ENCODE results near the gene ZNFX1.

ZNFX1 gene

GRCh38 chr20:49292010-49292409 is 14.2 kb upstream of the ZNFX1 start:
- no peak for DNase-seq (ENCODE audit: low read depth, low spot score)

DNA sequence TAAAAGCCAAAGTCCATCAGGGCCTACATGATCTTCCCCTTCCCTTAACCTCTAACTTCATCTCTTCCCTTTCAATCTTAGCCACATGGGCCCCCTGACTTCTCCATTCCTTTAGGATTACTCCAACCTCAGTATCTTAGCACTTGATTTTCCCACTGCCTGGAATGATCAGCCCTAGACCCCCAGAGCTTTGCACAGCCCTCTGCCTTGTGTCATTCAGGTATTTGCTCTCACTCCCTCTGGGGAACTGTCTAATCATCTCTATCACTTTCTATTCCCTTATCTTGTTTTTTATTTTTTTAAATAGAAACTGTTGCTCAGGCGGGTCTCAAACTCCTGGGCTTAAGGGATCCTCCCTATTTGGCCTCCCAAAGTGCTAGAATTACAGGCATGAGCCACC is 13.3 kb upstream of the ZNFX1 start:
- DNase-seq (ENCODE audit: low read depth, low spot score) = no peak

DNA sequence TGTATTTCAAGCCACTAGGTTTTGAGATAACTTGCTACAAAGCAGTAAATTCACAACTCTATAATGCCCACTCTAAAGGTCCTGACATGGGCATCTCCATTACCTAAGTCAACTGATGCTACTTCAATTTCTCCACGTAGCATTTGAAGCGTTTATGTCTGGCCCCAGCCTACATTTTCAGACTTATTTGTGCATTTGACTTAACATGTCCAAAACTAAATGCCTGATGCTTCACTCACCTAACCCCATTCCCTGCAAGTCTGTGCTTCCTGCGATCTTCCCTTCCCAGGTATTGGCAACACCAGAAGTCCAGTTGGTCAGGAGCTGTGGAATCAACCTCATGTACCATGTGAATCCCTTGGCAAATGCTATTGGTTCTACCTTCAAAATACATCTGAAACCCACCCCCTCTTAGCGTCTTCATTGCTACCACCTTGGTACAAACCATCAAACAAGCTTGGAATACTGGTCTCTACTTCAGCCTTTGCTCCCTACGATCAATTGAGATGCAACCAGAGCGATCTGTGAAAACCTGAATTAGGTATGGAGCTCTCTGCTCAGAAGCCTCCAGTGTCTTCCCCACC is 12.8 kb upstream of the ZNFX1 start:
- DNase-seq (ENCODE audit: low read depth, low spot score) = no peak

DNA sequence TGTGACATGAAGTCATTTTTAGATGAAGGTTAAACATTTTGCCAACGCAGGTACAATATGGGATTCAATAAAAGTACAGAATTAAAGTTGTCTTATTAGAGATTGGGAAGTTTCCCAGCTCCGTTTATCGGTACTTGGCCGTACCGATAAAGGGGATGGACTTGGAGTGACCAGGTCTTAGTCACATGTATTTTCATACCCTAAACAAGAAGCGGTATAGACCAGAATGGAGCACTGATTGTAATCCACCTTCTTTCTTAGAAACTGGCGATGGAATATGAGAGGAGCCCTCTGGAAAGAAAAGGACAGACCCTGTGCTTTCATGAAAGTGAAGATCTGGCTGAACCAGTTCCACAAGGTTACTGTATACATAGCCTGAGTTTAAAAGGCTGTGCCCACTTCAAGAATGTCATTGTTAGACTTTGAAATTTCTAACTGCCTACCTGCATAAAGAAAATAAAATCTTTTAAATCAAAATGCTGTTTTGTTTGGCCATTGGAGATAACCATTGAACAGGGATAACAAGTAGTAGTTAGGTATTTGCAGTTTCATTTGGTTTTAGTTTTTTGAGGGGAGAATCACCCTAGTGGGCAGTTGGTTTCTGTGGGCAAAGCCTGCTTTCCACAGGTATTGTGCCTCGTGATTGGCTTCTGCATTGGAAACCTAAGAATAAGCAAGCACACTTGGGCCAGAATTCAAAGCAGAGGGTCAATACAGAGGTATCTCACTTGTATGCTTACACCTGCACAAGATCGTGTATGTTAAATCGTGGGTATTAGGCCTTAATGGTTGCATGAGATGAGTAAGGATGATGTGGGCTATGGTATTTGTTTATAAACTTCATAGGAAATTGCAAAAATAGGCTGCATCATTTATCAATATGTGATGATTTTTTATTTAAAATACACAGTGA is 11.2 kb upstream of the ZNFX1 start:
- no peak for DNase-seq (ENCODE audit: low read depth, low spot score)

GRCh38 chr20:49288250-49288751 is 10.4 kb upstream of the ZNFX1 start:
- DNase-seq (ENCODE audit: low read depth, low spot score) = no peak

DNA sequence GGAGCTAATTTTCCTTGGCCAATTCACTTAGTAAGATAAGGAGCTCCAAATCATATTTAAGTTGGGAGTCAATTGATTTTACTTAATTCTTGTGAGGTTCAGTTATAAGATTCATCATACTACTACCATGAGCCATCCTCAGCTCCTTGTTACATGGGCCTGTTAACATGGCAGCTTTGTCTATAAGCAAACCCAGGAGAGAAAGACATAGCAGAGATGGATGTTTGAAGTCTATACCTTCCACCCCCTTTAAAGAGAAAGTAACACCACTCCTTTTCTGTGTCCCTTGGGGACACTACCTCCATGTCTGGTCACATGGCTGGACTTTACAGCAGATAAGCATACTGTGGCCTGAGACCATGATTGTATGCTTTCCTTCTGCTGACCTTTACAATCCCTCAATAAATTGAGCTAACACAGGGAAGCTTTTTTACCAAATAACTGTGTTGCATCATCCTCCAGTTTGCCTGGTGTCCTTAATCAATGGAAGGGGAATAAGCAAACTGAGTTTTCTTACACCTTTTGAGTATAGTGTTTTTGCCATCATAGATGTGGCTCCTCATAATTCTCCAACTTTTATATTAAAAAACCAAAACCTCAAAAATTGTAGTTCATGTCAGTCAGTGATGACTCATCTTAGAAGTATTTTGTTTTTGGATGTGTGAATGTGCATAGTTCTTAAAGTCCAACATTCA is 9.8 kb upstream of the ZNFX1 start:
- DNase-seq (ENCODE audit: low read depth, low spot score) = no peak

- DNase-seq (ENCODE audit: low read depth, low spot score) = no peak
These were observed 9.1 kb upstream of the ZNFX1 start for GRCh38 chr20:49286689-49287551.

- DNase-seq (ENCODE audit: low read depth, low spot score) = no peak
These were observed 8.1 kb upstream of the ZNFX1 start for GRCh38 chr20:49285813-49286494.

DNA sequence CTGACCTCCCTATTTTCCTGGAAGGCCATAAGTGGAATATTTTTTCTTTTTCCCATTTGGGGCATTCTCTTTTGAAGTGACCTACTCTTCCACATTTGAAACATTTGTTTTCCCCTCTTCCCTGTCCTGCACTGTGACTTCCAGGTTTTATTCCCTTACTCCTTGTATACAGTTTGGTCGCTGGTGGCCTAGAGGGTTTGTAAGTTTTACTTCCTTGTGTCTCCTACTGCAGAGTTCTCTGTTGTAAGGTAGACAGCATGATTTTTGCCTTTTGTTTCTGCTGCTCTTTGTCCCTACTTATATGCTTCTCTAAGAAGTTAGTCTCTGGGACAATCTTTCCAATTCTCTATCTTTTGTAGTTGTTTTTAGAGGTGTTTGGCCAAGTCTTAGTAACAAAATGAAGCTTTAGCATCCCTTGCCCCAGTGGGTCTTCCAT is 7.4 kb upstream of the ZNFX1 start:
- no peak for DNase-seq (ENCODE audit: low read depth, low spot score)

DNA sequence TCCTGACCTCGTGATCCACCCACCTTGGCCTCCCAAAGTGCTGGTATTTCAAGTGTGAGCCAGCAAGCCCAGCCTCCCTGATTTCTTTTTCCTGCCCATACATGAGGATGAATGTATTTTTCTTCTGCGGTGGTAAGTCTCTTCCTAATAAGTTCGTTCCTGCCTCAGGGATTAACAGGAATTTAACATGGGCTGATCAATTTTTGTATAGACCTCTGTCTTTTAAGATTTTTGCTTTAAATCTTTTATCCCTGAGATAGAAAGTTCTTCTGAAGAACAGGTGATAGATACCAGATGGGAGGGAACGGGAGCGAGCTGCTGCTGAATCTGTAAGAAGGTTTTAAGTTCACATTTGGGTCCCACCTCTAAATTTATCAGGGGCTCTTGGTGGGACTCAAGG is 7.0 kb upstream of the ZNFX1 start:
- no peak for DNase-seq (ENCODE audit: low read depth, low spot score)

DNA sequence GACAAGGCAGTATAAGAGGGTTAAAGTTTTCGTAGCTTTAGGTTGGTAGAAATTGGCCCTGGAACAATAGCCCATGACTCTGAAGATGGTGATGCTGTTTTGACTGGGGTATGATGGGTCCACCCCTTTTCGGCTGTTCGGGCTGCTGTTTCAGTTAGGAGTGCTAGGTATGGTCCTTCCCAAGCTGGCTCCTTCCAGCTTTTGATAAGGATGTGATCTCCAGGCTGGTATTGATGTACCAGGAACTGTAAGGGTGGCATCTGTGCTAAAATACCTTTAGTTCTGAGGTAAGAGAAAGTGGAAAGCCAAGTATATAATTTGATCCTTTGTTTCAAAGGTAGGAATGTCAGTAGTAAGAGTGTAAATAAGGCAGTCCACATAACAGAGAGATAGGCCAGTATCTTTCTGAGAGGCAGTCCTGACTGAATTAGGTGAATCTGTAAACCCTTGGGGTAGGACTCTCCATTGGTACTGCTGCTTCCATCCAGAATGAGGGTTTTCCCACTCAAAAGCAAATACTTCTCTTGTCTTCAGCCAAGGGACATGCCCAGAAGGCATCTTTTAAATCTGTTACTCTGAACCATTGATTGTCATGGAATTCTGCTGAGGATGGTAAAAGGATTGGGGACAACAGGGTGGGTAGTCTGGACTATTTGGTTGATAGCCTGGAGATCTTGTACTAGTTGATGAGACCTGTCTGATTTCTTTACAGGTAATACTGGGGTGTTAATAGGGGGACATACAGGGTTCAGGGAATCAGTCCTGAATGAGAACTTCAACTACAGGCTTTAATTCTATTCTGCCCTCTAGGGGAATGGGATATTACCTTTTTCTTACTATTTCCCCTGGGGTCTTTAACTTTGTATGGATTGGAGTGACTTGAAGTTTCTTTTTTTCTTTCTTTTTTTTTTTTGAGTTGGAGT is 6.1 kb upstream of the ZNFX1 start:
- no peak for DNase-seq (ENCODE audit: low read depth, low spot score)

DNA sequence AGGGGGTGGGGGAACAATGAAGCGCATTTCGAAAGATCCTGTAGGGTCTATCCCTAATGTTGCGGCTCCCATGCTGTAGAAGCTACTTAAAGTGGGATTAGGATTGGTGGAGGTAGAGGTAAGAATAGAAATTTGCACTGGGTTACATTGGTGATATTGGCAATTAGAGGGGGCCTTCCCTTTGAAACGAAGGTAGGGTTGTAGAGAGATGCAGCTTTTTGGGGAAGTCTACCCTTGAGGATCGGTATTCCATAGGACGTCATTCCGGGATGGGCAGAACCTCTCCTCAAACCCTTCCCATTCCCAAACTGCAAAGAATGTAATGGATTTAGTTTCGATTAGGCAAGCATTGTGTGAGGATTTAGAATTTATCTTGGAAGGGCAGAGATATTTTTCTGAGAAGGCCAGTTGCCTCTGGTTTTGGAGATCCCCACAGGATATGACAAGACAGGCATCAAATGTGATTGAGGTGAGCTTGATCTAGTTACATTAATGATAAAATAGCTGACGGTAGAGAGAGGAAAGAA is 5.4 kb upstream of the ZNFX1 start:
- no peak for DNase-seq (ENCODE audit: low read depth, low spot score)

DNA sequence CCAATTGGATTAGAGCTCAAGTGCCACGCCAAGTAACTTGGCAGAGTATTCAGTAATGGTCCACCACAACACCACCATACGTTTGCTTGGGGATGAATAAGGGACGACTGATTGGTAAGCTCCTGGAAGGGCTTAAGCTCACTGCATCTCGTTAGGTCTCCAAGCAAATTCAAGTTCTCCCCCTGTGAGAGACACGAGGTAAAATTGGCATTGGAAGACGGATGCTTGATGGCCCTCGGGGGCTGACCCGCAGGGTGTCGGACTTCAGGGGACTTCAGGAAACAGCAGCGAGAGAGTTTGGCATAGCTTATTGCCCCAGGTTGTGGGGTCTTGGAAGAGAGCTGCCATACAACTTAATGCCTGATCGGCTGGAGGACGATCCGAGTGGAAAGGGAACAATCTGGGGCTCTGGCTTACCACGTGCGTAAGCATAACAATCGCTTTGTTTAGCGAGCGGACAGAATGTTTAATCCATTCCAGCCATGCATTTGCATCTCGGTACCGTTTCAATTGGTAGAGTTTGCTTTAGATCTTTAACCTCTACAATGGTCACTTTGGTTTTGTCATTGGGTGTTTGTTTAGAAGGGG is 4.8 kb upstream of the ZNFX1 start:
- DNase-seq (ENCODE audit: low read depth, low spot score) = no peak

GRCh38 chr20:49281913-49282467 is 4.1 kb upstream of the ZNFX1 start:
- no peak for DNase-seq (ENCODE audit: low read depth, low spot score)

GRCh38 chr20:49281059-49281912 is 3.4 kb upstream of the ZNFX1 start:
- peak; percentile 40 for DNase-seq (ENCODE audit: low read depth, low spot score)

DNA sequence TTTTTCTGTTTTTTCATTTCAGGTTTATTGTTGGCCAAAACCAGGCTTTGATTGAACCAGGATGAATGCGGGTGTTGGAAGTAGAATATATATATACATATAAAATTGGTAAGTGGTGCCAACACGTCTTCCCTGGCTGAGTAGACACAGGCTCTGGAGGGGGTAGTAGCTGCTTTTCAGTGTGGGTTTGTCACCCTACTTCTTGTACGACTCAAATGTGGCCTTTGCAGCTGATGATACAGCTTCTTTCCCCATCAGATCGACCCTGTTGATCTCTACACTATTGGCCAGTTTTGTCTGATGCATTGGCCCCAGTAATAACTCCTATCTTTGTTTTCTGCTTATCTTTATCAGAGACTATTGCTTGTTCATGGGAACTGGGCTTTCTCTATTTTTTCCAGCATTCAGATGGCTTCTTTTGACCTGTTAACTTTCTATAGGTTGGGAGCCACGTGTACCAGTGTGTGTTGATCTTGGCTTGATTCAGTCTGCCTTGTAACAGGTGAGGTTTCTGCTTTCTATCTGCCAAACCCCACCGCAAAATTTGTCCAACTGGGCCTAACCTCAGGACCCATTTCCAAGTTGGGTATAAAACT is 2.7 kb upstream of the ZNFX1 start:
- no peak for DNase-seq (ENCODE audit: low read depth, low spot score)

- DNase-seq (ENCODE audit: low read depth, low spot score) = no peak
These were observed 2.0 kb upstream of the ZNFX1 start for GRCh38 chr20:49279677-49280462.
